Muscle of leg (tissue), 11 donors: ENCODE results near the gene MMS22L. TPM values are rescaled to one million over a fixed set of nuclear protein-coding genes. Genes with fewer than 3 reads are reported as not detected.

Experiments
- DNase-seq: peaks from one replicate; pipeline ENCODE4 v3.0.0; 2013
- H3K27ac ChIP-seq: one replicate; pipeline ENCODE4 v1.5.1; 2013; ENCODE audit warnings: mild to moderate bottlenecking, low read length, control low read depth
- H3K27me3 ChIP-seq: one replicate; pipeline ENCODE4 v1.6.1; 2013; ENCODE audit warnings: low read length; ENCODE audit not compliant: control insufficient read depth, insufficient read depth
- H3K36me3 ChIP-seq: one replicate; pipeline ENCODE4 v1.6.1; 2013; ENCODE audit warnings: low read length; ENCODE audit not compliant: control insufficient read depth, insufficient read depth
- H3K4me1 ChIP-seq: one replicate; pipeline ENCODE4 v1.6.1; 2013; ENCODE audit warnings: low read length; ENCODE audit not compliant: control insufficient read depth, insufficient read depth
- H3K4me3 ChIP-seq: one replicate; pipeline ENCODE4 v1.5.1; 2013; ENCODE audit warnings: low read length, control low read depth
- H3K9me3 ChIP-seq: replicated peaks from 2 replicates; pipeline ENCODE4 v1.6.1; 2013; ENCODE audit warnings: low read depth, low read length; ENCODE audit not compliant: control insufficient read depth
- WGBS: methylation state at CpG from one replicate; pipeline ENCODE4 v1.1.5; 2013; ENCODE audit warnings: missing lambda C conversion rate; ENCODE audit not compliant: insufficient coverage; 5-methylcytosine and 5-hydroxymethylcytosine counted together
- polyA plus RNA-seq, 8 donors: library from polyadenylated mRNA; unstranded; fragments of 120-200 nt; gene quantifications; one replicate each; pipeline versions ENCODE4 v1.2.1 to v1.2.3, GENCODE V29; 2013; ENCODE audit warnings: inconsistent platforms in 1 of 8, low replicate concordance in 1 of 8; ENCODE audit not compliant: insufficient read length in 8 of 8, insufficient read depth in 1 of 8
- total RNA-seq: library from RNA; stranded (reverse); fragments of 120-200 nt; gene quantifications from one replicate; pipeline ENCODE4 v1.2.4, GENCODE V29; 2013

MMS22L gene
- total and polyA plus RNA-seq, 9 donors, result 3.8 to 9.2 (median 6.8) TPM

DNA sequence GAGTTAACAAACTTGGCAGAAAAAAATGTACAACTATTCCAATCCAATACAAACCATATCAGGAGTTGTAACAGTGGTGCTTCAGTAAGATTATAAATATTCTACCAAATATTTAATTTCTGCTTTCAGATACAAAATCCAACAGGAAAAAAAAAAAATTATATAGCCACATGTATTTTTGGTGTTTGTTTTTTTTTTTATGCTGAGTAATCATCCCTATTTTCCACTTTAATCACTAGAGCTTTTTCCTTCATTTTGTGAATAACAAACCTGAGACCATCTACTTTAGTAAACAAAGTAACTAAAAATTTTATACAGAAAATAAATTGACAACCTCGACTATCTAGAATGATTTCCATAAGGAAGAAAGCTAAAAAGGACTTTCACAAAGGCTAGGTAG lies 36.2 kb downstream of the MMS22L start:
- H3K36me3 ChIP-seq, result peaks cover 9% of the 10 kb centered on the region
- WGBS, result no CpG with 5 or more reads among the region's 1 CpG
- no peaks in the 10 kb centered on the region for H3K4me1 ChIP-seq
- DNase-seq, result no peak
- H3K27ac ChIP-seq, result no peak overlapping the region
- H3K9me3 ChIP-seq, result no peaks in the 10 kb centered on the region
- no peak overlapping the region for H3K4me3 ChIP-seq
- H3K27me3 ChIP-seq, result no peaks in the 10 kb centered on the region

DNA sequence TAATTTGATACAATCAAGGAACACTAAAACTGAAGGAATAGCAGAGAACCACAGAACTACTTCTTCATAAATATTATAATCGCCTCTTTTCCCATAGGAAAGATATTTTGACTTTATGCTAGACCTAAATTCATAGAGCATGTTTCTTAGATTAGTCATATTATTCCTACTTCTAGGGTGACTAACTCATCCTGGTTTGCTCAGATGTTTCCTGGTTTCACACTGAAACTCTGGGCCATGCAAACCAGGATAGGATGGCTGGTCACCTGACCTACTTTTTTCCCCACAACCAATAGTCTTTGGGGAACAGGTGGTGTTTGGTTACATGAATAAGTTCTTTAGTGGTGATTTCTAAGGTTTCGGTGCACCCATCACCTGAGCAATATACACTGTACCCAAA lies 42.8 kb downstream of the MMS22L start:
- no peak for DNase-seq
- no peaks in the 10 kb centered on the region for H3K27me3 ChIP-seq
- no peaks in the 10 kb centered on the region for H3K4me1 ChIP-seq
- no peak overlapping the region for H3K27ac ChIP-seq
- H3K9me3 ChIP-seq, result no peaks in the 10 kb centered on the region
- no peak overlapping the region for H3K4me3 ChIP-seq
- H3K36me3 ChIP-seq, result peaks cover 9% of the 10 kb centered on the region
- no CpG with 5 or more reads among the region's 2 CpGs for WGBS

DNA sequence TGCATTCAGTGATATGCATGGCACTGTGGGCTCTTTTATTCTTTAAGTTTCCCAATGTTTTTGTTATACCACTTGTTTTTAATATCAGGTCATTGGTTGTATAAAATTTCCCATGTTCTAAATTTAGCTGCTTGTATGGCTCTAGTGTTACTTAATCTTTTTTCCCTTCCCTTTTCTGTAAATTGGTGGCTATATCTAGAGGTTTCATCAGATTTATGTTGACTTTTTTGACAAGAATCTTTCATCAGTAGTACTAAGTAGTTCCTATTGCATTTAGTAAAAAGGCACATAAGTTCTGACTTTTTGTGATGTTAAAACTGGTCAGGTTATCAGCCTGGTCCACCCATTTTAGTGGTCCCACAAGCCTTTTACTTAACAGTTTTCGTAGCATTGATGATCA lies 51.1 kb downstream of the MMS22L start:
- H3K27ac ChIP-seq, result no peak overlapping the region
- H3K27me3 ChIP-seq, result no peaks in the 10 kb centered on the region
- H3K4me1 ChIP-seq, result no peaks in the 10 kb centered on the region
- no peak for DNase-seq
- peaks cover 2% of the 10 kb centered on the region for H3K36me3 ChIP-seq
- no CpG with 5 or more reads among the region's 1 CpG for WGBS
- H3K4me3 ChIP-seq, result no peak overlapping the region
- H3K9me3 ChIP-seq, result no peaks in the 10 kb centered on the region

DNA sequence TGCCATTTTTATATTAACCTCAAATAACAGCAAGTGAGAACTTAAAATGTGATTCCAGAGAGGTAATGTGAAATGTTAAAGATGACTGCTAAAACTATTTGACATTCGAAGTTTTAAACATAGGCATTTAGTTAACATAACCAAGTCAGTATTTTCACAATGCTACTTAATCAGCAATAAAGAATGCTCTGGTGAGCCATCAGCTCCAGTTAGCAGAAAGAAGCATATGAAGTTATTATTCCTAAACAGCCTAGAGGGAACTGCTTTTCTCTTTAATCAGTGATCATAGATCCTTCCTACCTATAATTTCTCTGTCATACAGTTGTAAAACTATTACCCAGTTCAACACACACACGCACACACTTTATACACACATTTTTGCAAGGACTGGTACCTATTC lies 60.1 kb downstream of the MMS22L start:
- no CpG with 5 or more reads among the region's 2 CpGs for WGBS
- H3K4me1 ChIP-seq, result no peaks in the 10 kb centered on the region
- H3K9me3 ChIP-seq, result no peaks in the 10 kb centered on the region
- H3K27ac ChIP-seq, result no peak overlapping the region
- no peak for DNase-seq
- no peaks in the 10 kb centered on the region for H3K27me3 ChIP-seq
- no peaks in the 10 kb centered on the region for H3K36me3 ChIP-seq
- H3K4me3 ChIP-seq, result no peak overlapping the region

DNA sequence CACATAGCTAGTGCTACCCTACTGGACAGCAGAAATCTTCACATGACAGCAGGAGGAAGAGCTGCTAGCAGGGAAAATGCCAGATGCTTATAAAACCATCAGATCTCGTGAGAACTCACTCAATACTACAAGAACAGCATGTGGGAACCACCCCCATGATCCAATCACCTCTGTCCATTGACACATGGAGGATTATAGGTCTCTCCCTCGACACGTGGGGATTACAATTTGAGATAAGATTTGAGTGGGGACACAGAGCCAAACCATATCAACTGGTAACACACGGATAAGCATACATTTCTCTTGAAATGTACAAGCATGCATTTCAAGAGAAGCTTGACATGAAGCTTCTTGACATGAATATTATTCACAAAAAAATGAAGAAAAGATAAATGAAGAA lies 64.1 kb downstream of the MMS22L start:
- Histone ChIP-seq H3K27ac (no peak overlapping the region), H3K4me3 (no peak overlapping the region), H3K4me1 (no peaks in the 10 kb centered on the region), H3K36me3 (no peaks in the 10 kb centered on the region), H3K27me3 (no peaks in the 10 kb centered on the region), H3K9me3 (no peaks in the 10 kb centered on the region)
- no peak for DNase-seq
- WGBS, result no CpG with 5 or more reads among the region's 4 CpGs

DNA sequence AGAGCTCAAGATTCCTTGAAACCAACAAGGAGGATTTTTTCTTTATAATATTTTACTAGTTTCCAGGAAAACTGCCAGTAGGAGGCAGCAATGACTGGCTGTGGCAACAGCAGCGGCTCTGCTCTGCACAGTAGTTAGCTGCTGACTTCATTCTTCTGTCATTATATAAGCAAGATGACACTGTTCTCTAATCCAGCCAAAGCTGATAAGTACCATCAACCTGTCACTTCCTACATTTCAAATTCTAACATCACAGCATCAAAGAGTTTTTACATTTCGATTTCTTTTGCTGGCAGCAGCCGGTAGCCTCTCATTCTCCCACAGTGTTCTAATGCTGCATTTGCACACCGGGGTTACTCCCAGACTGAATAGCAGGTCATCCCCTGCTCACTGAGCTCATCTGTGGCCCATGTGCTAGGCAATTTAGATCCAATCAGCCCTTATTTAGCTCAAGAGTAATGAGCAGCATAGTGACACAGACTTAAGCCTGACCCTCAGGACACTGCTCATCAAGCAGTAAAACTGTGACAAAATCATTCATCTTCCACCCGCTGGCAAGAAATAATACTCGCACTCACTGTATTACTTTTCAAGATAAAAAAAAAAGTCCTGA lies 67.8 kb downstream of the MMS22L start:
- Histone ChIP-seq H3K27ac (no peak overlapping the region), H3K27me3 (no peaks in the 10 kb centered on the region), H3K4me3 (no peak overlapping the region), H3K4me1 (no peaks in the 10 kb centered on the region), H3K36me3 (no peaks in the 10 kb centered on the region), H3K9me3 (no peaks in the 10 kb centered on the region)
- WGBS, result 21% methylated on average over 4 of the region's 6 CpGs
- DNase-seq, result peak; percentile 48

DNA sequence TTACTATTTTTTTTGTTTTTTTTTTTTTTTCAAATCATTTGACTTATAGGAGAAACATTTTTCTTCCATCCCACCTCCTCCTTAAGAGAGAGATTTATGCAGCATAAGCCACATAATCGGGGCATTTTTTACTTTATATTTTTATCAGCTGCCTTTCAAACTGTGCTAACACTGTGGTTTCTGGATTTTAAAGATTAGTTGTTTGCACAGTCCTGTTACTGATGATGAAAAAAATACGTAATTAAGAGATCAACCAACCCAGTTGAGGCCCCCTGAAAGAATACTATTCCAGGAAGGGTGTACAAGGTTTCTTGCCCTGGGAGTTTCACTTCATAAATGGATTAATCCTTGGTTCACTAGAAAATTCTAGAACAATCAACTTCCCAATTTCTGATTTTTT lies 68.3 kb downstream of the MMS22L start:
- Histone ChIP-seq H3K36me3 (no peaks in the 10 kb centered on the region), H3K27ac (no peak overlapping the region), H3K4me1 (no peaks in the 10 kb centered on the region), H3K27me3 (no peaks in the 10 kb centered on the region), H3K9me3 (no peaks in the 10 kb centered on the region), H3K4me3 (no peak overlapping the region)
- WGBS, result no CpG with 5 or more reads among the region's 2 CpGs
- no peak for DNase-seq

DNA sequence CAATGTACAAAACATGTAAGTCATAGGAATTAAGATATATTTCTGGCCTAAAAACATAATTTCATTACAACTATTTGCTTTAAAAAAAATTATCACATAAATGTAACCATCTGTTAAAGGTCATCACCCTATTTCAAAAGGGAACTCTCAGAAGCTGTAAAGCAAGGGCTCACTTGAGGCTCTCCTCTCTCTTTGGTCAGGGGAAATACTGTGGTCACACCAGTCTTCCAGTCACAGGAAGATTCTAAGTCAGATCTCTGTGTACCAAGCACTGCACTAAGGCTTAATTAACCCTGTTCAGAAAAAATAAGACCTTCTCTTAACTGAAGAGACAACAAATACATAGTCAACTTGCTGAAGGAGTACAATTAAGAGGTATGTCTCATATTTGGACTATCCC lies 75.6 kb downstream of the MMS22L start:
- DNase-seq, result no peak
- no peaks in the 10 kb centered on the region for H3K9me3 ChIP-seq
- H3K36me3 ChIP-seq, result no peaks in the 10 kb centered on the region

DNA sequence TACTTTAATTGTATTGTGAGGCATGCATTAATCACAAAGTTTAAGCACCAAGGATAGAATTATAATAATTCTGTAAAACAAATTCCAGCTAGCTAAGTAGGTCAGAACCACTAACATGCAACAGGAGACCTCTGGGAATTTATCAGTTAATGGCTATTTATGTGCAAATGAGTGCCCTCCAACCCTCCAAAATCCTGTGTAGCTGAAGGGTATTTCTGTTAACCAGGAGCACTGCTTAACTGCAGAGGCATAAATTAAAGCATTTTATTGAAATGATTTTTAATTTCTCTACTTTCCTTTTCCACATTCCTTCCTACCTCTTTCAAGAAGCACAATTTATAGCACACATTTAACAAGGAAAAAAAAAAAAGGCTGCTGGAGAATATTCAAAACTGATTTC lies 77.0 kb downstream of the MMS22L start:
- no peaks in the 10 kb centered on the region for H3K27me3 ChIP-seq
- no peak overlapping the region for H3K27ac ChIP-seq
- no peaks in the 10 kb centered on the region for H3K9me3 ChIP-seq
- no peak for DNase-seq
- H3K4me1 ChIP-seq, result peaks cover 4% of the 10 kb centered on the region
- H3K4me3 ChIP-seq, result no peak overlapping the region
- no peaks in the 10 kb centered on the region for H3K36me3 ChIP-seq

More for the DNA sequence above, 75.6 kb downstream of the MMS22L start:
- no peak overlapping the region for H3K27ac ChIP-seq
- peaks cover 4% of the 10 kb centered on the region for H3K4me1 ChIP-seq
- no peak overlapping the region for H3K4me3 ChIP-seq
- no peaks in the 10 kb centered on the region for H3K27me3 ChIP-seq

DNA sequence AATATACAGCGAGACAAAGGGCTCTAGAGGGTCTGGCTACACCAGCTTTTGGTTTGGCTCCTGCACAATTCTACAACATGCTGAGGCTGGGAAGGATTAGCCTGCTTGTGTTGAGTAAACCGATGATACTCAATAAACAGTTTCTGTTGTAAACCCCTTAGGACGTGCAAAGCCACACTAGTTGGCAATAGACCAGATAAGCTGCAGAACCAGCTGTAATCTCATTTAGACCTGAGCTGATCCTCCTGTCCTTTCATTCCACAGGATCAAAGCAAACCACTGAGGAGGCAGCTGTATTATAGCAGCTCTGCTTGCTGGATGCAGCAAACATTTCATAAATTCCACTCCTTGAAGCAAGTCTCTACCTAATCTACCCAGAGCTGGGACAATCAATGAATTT lies 79.7 kb downstream of the MMS22L start:
- no peak overlapping the region for H3K4me3 ChIP-seq
- no peak overlapping the region for H3K27ac ChIP-seq
- H3K9me3 ChIP-seq, result no peaks in the 10 kb centered on the region
- WGBS, result 29% methylated on average over 1 of the region's 3 CpGs
- H3K27me3 ChIP-seq, result no peaks in the 10 kb centered on the region
- no peak for DNase-seq
- H3K36me3 ChIP-seq, result no peaks in the 10 kb centered on the region
- H3K4me1 ChIP-seq, result peaks cover 4% of the 10 kb centered on the region

DNA sequence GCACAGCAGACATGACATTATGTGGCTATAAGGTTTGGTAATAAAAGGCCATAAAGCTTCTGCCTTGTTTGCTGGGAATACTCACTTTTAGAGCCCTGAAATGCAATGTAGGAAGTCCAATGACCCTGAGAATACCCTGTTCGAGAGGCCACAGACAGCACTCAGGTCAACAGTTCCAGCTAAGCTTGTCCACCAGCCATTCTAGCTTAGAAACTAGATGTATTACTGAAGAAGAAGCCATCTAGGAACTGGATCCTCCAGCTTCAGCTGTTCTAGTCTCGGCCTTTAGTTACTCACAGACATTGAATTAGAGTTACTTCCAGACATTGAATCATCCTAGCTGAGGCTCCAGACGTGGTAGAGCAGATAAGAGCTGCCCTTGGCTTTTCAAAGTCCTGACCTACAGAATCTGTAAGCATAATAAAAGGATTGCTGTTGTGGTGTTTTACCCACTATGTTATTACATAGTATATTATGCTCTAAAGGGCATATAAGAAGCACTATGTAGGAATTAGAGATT lies 84.9 kb downstream of the MMS22L start:
- peaks cover 2% of the 10 kb centered on the region for H3K36me3 ChIP-seq
- H3K27ac ChIP-seq, result no peak overlapping the region
- H3K4me3 ChIP-seq, result no peak overlapping the region
- no peak for DNase-seq
- 80% methylated on average over 1 of the region's 3 CpGs for WGBS
- no peaks in the 10 kb centered on the region for H3K27me3 ChIP-seq
- H3K4me1 ChIP-seq, result no peaks in the 10 kb centered on the region
- no peaks in the 10 kb centered on the region for H3K9me3 ChIP-seq
